Keratinocyte (primary cell): ENCODE data around the gene CILP. TPM values are rescaled to one million over a fixed set of nuclear protein-coding genes. Genes with fewer than 3 reads are reported as not detected.

Source experiments
- DNase-seq: peaks from one replicate; pipeline ENCODE4 v3.0.0-alpha.2; 2011; ENCODE audit warnings: low read depth, missing footprints, low spot score
- FAIRE-seq: peaks from 2 replicates; lab custom pipeline; 2011; peaks lifted over from hg19 to GRCh38; lab: Jason Lieb, UNC
- H2AFZ ChIP-seq: 2 replicates; pipeline ENCODE4 v1.6.0; 2012; ENCODE audit warnings: low read length, control low read depth, inconsistent platforms; ENCODE audit not compliant: control insufficient read depth
- H3K27ac ChIP-seq: 2 replicates; pipeline ENCODE4 v1.5.1; 2011; ENCODE audit warnings: low read length; ENCODE audit not compliant: control insufficient read depth, insufficient read depth
- H3K27me3 ChIP-seq: 3 replicates; pipeline ENCODE4 v1.6.0; 2011; ENCODE audit warnings: low read length; ENCODE audit not compliant: control insufficient read depth, insufficient read depth; ENCODE audit errors: extremely low read depth
- H3K36me3 ChIP-seq, 2 experiments: 2 replicates in 1 of 2; 3 replicates in 1 of 2; pipeline ENCODE4 v1.5.1; 2011; ENCODE audit warnings: low read length in 2 of 2, mild to moderate bottlenecking in 1 of 2; ENCODE audit not compliant: control insufficient read depth in 2 of 2, insufficient read depth in 2 of 2; ENCODE audit errors: extremely low read depth in 1 of 2
- H3K4me1 ChIP-seq: 3 replicates; pipeline ENCODE4 v1.5.1; 2011; ENCODE audit warnings: low read length; ENCODE audit not compliant: control insufficient read depth, insufficient read depth; ENCODE audit errors: extremely low read depth
- H3K4me2 ChIP-seq: 3 replicates; pipeline ENCODE4 v1.6.0; 2011; ENCODE audit warnings: low read depth, low read length; ENCODE audit not compliant: control insufficient read depth, insufficient read depth; ENCODE audit errors: extremely low read depth
- H3K4me3 ChIP-seq, 3 experiments: fragments of 200-600 bp in 1 of 3; sonication (generic) in 1 of 3; 2 replicates in 2 of 3; 3 replicates in 1 of 3; pipeline ENCODE4 v1.5.1; 2011 to 2016; ENCODE audit warnings: low read length in 3 of 3, mild to moderate bottlenecking in 3 of 3, control low read depth in 2 of 3, inconsistent platforms in 1 of 3, low read depth in 1 of 3, mixed read lengths in 1 of 3, mixed run types in 1 of 3, moderate library complexity in 1 of 3; ENCODE audit not compliant: control insufficient read depth in 2 of 3, insufficient read depth in 2 of 3; ENCODE audit errors: extremely low read depth in 1 of 3
- H3K79me2 ChIP-seq: 2 replicates; pipeline ENCODE4 v1.6.0; 2012; ENCODE audit warnings: low read length; ENCODE audit not compliant: control insufficient read depth, insufficient read depth
- H3K9ac ChIP-seq: 3 replicates; pipeline ENCODE4 v1.6.0; 2011; ENCODE audit warnings: low read length; ENCODE audit not compliant: control insufficient read depth, insufficient read depth; ENCODE audit errors: extremely low read depth
- H3K9me1 ChIP-seq: 3 replicates; pipeline ENCODE4 v1.6.0; 2011; ENCODE audit warnings: low read length; ENCODE audit not compliant: control insufficient read depth, insufficient read depth; ENCODE audit errors: extremely low read depth
- H3K9me3 ChIP-seq: 2 replicates; pipeline ENCODE4 v1.5.1; 2012; ENCODE audit warnings: low read depth, low read length; ENCODE audit not compliant: control insufficient read depth
- H4K20me1 ChIP-seq: 3 replicates; pipeline ENCODE4 v1.6.0; 2011; ENCODE audit warnings: low read length; ENCODE audit not compliant: control insufficient read depth, insufficient read depth; ENCODE audit errors: extremely low read depth
- CTCF ChIP-seq, 3 experiments: IDR thresholded peaks in 1 of 3; conservative IDR thresholded peaks in 1 of 3; optimal IDR thresholded peaks in 1 of 3; 2 replicates in 2 of 3; 3 replicates in 1 of 3; pipeline versions ENCODE3 to v1.5.1; 2011; ENCODE audit warnings: low read length in 3 of 3, mild to moderate bottlenecking in 3 of 3, moderate library complexity in 2 of 3, control low read depth in 1 of 3, inconsistent platforms in 1 of 3; ENCODE audit not compliant: insufficient read depth in 2 of 3; ENCODE audit errors: extremely low read depth in 1 of 3
- EZH2 ChIP-seq: IDR thresholded peaks from one replicate; pipeline ENCODE4 v1.6.1; 2012; ENCODE audit warnings: inconsistent platforms, mild to moderate bottlenecking, low read length, moderate library complexity
- dilution Hi-C: fragments of 300-500 bp; cut with MboI; formaldehyde crosslinking; loops from one replicate; pipeline ENCODE4 v1.7.0; 2020; ENCODE audit warnings: low sequenced_read_pairs; ENCODE audit not compliant: extremely low pct_ligation_motif_present
- polyA plus RNA-seq, 5 experiments: library from polyadenylated mRNA; depleted of rRNA in 3 of 5; stranded (reverse) in 3 of 5; stranded (forward) in 1 of 5; unstranded in 1 of 5; fragments of >200 nt; gene quantifications; 1 replicate in 1 of 5; 2 replicates in 3 of 5; 3 replicates in 1 of 5; pipeline versions ENCODE4 v1.2.1 to v1.2.3, GENCODE V29; 2011 to 2012; ENCODE audit warnings: missing spikeins in 2 of 5, low read depth in 1 of 5, low replicate concordance in 1 of 5

The CILP gene
- polyA plus RNA-seq, 1 donor (not counting 4 experiments of a cell fraction or from before 2014, with no cell fraction given), result not detected

DNA sequence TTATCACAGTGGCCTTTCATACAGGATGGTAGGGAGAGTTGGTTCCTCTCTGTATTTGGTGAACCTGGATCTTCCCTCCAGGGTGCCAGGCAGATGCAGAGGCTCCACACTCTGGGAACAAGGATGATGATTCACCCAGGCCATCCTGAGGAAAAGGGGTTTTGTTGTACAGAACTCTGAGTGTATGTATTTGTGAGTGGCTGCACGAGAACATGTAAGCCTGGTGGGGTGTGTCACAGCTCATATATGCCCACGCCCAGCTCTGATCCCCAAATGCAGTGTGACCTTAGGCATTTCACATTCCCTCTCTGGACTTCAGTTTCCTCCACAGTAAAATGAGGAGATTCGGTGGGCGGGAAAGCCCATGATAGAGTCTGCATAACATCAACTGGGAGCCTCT is 11.6 kb upstream of the CILP start:
- Histone ChIP-seq H3K36me3 (no peaks in the 10 kb centered on the region), H4K20me1 (no peaks in the 10 kb centered on the region), H3K4me1 (peaks cover 4% of the 10 kb centered on the region), H3K9me3 (no peaks in the 10 kb centered on the region), H3K4me2 (no peak overlapping the region), H3K9ac (no peak overlapping the region), H2AFZ (no peak overlapping the region), H3K9me1 (no peaks in the 10 kb centered on the region), H3K4me3 (no peak overlapping the region), H3K27me3 (no peaks in the 10 kb centered on the region), H3K79me2 (no peaks in the 10 kb centered on the region), H3K27ac (no peak overlapping the region)
- FAIRE-seq (no peak), DNase-seq (no peak)
- dilution Hi-C loops, result no loop called here
- TF ChIP-seq EZH2 (no peak), CTCF (optimal IDR thresholded peaks at IDR 0.05 in 1 of 3, IDR thresholded peaks at IDR 0.05 in 1 of 3, conservative IDR thresholded peaks at IDR 0.05 in 1 of 3; ENCODE audit: extremely low read depth in 1 of 3, insufficient read depth in 2 of 3, low read length in 3 of 3) (no peak)

DNA sequence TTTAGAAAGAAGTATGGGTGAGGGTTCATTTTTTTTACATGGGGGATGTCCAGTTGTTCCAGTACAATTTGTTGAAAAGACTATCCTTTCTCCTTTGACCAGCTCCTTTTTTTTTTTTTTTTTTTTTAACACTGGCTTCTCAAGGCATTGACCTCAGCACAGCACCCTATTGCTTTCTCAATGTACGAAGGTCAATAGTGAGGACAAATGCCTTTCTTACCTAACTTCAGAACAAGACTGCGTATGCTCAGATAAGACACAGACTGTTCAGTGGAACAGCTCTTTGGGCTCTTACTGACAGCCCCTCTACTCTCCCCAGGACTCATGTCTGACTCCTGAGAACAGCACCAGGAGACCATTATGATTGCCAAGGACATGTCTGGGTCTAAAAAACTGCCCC is 10.4 kb upstream of the CILP start:
- no peak for TF ChIP-seq CTCF (optimal IDR thresholded peaks at IDR 0.05 in 1 of 3, IDR thresholded peaks at IDR 0.05 in 1 of 3, conservative IDR thresholded peaks at IDR 0.05 in 1 of 3; ENCODE audit: extremely low read depth in 1 of 3, insufficient read depth in 2 of 3, low read length in 3 of 3)
- TF ChIP-seq EZH2, result no peak
- DNase-seq (no peak), FAIRE-seq (no peak)
- no peak overlapping the region for H3K4me3 ChIP-seq
- no peak overlapping the region for H2AFZ ChIP-seq
- H3K79me2 ChIP-seq, result no peaks in the 10 kb centered on the region
- no peaks in the 10 kb centered on the region for H3K9me1 ChIP-seq
- no peaks in the 10 kb centered on the region for H3K27me3 ChIP-seq
- no peak overlapping the region for H3K4me2 ChIP-seq
- no peak overlapping the region for H3K9ac ChIP-seq
- dilution Hi-C loops, result no loop called here
- H3K36me3 ChIP-seq, result no peaks in the 10 kb centered on the region
- no peaks in the 10 kb centered on the region for H4K20me1 ChIP-seq
- peaks cover 4% of the 10 kb centered on the region for H3K4me1 ChIP-seq
- no peak overlapping the region for H3K27ac ChIP-seq
- H3K9me3 ChIP-seq, result no peaks in the 10 kb centered on the region
